ENCODE data around the gene TMEM52. TPM values are rescaled to one million over a fixed set of nuclear protein-coding genes. Genes with fewer than 3 reads are reported as not detected.

TMEM52 gene
- total RNA-seq (2014; rRNA removed; shearing (Covaris generic)) = not detected in 2 replicates

DNA sequence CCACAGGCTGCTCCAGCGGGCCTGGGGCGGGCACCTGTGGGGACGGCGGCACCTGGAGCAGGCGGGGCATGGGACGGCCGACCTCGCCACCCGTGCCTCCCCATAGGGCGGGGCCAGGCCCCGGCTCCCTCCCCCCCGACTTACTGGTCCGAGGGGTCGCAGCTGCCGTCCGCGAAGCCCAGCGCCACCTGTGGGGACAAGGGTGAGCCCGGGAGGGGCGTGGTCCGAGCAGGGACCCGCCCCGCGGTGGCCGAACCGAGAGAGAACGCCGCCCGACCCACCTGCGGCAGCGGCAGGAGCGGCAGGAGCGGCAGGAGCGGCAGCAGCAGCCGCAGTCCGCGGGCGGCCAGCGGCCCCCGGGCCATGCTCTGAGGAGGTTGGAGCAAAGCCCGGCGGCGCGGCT, at the start of gene TMEM52:
Gene TMEM52 (minus strand): TSS at position 379 of the 403 bp plus-strand sequence. CDS start 14 bp downstream, at position 365.
- DNase-seq (ENCODE audit: low read depth) = no peak

DNA sequence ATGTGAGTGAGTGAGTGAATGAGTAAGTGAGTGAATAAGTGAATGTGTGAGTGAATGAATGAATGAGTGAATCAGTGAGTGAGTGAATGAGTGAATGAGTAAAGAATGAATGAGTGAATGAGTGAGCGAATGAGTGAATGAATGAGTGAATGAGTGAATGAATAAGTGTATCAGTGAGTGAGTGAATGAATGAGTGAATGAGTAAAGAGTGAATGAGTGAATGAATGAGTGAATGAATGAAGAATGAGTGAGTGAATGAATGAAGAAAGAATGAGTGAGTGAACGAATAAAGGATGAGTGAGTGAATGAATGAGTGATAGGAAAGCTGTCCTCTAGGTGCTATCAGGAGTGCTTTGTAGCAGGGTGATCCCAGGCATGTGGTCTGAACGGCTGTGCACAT, 48.8 kb upstream of the TMEM52 start:
- DNase-seq (ENCODE audit: low read depth) = no peak

DNA sequence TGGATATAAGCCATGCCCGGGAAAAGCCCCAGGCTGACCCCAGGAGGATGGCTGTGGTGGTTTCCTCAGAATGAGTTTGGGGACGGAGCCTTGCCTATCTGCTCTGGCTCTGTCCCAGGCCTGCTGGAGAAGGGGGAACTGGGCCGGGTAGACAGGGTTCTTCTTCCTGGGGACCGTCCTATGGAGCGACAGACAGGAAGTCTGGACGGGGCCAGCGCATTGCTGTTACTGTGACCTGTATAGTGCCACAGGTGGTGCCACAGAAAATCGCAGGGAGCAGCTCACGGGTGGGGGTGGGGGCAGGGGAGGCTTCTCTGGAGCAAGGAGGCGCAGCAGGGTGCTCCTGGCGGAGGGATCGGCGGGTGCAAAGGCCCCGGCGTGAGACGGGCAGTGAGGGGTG, 48.1 kb upstream of the TMEM52 start:
- DNase-seq (ENCODE audit: low read depth) = no peak

DNA sequence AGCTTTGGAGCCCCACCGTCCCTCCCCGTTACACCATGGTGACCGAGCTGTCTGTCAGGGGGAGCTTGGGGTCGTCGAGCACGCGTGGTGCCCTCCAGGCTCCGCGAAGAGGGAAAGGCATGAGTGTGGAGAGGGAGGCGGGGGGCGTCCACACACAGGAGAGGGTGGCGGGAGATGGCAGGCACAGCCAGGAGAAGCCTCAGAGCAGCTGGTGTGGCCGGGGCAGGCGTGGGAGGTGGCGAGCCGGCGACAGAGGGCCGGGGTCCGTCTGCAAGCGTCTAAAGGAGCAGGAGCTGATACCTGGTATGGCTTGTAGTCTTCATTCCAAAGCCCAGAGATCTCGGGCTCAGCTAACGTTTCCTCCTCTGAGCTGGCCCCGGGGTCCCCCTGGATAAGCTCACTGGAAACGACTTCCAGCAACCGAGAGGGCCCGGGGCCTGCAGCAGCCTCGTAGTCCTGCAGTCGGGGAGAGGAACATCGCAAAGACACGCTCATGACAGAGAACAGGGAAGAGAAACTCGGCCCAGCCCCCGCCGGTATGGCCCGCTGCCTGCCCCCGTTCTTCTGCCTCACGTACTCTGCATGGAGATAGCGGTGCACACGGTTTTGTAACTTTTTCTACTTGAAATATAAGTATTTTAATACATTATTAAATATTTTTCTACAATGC, 47.1 kb upstream of the TMEM52 start:
- DNase-seq (ENCODE audit: low read depth) = no peak

DNA sequence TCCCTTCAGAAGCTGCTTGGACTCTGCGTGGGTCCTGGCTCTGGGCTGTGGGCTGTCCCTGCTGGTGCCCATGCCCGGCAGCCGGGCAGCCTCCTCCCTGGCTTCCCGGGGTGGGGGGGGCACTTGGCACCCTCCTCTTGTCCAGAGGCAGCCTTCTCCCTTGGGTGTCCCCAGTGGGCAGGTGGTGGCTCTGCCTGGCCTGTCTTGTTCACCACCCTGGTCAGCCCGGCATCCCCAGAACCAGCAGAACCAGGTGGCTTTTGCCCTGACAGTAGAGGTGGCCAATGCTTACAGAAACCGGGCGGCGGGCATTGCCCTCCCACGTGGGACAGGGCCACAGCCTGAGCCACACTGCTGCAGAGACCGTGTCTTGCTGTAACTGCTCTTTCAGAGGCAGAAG, 46.5 kb upstream of the TMEM52 start:
- DNase-seq (ENCODE audit: low read depth) = no peak

DNA sequence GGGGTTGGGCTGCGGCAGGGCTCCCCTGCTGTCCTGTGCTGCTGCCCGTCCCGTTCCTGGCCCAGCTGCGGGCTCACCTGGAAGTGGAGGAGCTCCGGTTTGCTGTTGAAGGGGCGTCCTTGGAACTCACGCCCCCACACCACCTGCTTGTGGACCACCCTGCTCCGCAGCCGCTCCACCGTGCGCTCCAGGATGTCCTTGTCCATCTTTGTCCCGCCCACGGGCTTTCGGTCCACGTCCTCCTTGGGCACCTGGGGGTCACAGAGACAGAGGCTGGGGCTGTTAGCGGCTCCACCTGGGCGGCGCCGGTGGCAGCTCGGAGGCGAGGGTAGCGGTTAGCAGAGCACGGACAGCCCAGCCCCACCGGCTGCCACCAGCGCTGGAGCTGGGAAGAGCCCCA, 45.7 kb upstream of the TMEM52 start:
- DNase-seq (ENCODE audit: low read depth) = no peak

DNA sequence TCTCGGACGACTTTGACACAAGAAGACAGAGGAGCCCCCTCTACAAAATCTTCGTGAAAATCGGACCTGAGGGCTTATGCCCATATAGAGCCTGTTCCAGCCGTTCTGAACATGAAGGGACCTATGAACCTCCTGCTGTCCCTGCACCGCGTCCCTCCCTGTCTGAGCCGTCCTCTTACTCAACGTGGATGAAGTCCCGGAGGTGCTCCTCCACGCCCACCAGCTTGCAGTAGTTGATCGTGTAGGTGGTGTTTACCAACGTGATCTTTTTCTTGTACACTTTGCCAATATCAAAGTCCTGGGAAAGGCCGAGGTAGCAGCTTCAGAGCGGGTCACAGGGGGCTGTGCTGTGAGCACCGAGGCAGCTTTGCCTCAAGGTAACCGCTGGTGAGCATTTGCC, 44.5 kb upstream of the TMEM52 start:
- DNase-seq (ENCODE audit: low read depth) = no peak

DNA sequence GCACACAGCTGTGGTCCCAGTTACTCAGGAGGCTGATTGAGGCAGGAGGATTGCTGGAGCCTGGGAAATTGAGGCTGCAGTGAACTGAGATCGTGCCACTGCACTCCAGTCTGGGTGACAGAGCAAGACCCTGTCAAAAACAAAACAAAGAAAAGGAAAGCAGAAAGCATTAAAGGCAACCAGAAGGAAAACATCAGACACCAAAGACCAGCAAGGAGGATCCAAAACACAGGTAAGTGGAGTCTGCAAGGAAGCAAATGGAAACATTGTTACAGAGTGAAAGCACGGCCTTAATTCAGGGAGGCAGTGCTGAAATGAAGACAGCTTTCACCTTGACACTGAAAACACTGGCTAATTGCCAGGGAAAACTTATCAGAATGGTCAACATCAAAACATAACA, 43.7 kb upstream of the TMEM52 start:
- no peak for DNase-seq (ENCODE audit: low read depth)

DNA sequence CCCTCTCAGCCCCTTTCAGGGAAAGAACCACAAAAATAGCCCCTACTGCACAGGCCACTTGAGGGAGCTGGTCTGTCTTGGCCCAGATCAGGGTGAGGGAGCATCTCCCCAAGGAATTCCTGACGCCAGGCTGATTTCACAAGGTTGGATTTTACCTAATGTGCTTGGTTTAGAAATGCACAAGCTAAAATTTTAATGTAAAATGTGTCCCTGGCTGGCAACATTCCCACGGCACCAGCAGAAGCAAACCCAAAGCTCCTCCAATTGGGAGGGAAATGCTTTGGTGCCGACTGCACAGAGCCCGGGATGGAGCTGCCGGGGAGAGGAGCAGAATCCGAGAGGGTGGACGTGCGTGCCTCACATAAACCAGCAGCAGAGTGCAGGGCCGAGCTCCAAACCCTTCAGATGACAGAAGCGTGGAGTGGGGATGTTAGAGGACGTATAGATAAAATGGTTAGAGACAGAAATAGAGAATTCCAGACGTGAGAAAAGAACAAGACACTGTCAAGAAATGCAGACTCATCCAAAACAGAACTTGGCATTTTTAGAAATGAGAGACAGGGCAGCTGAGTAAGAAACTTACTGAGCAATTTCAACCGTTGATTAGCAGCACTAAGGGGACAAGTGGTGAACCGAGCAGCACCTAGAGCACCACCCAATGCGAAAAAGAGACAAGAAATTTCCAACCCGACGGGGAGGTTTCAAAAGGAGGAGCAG, 41.6 kb upstream of the TMEM52 start:
- no peak for DNase-seq (ENCODE audit: low read depth)

DNA sequence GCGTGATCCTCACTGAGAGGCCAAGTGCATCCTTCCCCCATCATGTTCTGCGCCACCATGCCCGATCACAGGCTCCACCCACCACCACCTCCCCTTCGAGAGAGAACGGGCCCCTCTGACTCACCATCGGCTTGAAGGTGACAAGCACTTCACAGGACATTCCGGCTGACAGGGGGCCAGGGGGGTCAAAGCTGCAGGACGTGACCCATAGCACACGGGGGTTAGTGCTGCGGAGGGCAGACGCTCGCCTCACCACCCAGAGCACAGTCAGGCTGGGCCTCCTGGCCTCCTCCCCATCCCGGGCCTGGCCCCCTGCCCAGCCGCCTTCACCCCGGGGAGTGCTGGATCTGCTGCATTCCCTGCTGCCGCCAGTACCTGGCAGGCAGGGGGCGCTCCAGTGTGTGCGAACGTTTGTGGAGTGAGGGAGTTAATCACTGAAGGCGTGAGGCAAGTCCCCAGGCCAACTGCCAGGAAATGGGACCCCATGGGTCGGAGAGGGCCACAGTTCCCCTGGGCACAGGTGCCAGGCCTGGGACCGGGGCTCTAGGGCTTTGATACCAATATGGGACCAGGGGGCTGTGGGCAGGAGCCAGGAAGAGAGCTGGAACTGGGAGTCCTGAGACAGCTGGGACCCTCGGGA, 40.9 kb upstream of the TMEM52 start:
- DNase-seq (ENCODE audit: low read depth) = peak; percentile 67

DNA sequence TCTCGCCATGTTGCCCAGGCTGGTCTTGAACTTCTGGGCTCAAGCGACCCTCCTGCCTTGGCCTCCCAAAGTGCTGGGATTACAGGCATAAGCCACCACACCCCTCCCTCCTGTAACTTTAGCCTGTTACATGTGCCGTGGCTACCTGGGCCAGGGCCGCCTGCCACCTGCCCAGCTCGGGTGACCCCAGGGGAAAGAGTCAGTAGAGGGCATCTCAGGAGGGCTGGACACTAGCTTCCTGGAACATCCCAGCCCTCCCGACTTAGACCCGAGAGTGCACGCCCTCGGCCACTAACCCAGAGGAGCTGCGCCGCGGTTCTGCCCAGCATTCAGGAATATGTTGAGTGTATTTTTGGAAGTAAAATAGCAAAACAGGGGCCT, 40.4 kb upstream of the TMEM52 start:
- DNase-seq (ENCODE audit: low read depth) = no peak

DNA sequence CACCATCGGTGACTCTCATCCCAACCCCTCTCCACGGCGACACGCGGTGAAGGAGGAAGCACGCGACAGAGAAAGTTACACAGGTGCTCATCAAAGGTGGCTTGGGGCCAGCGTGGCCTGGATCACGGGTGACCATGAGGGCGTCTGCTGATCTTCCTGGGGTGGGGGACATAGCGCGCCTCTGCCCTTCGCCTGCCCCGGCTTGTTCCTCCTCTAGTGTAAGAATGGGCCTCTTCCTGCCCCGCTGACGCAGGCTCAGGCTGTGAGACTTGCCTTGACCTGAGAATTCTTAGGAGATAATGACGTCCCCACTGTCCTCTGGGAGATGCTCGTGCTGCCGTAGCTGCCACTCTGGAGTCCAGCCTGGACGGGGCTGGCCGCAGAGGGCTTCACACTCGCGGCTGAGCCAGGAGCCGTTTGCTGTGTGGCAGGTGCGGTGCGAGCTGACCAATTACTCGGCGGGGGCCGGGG, 39.0 kb upstream of the TMEM52 start:
- no peak for DNase-seq (ENCODE audit: low read depth)

DNA sequence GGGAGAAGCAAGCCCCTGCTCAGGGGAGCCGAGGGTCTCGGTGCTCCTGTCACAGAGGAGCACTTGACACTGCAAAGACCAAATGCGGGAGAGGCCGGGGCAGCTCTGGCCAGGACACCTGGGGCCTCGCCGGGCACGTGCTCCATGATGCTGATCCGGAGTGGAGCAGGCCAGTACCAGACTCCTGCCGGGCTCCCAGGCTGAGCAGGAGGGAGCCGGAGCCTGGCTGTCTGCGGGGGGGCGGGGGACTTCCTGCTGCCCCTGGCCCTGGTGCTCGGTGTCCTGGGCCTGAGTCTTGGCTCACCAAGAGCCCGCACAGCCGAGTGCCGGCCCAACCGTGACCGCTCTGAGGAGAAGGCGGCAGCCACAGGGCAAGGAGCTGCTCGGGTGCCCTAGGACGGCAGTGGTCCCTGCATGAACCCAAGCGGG, 38.5 kb upstream of the TMEM52 start:
- no peak for DNase-seq (ENCODE audit: low read depth)

DNA sequence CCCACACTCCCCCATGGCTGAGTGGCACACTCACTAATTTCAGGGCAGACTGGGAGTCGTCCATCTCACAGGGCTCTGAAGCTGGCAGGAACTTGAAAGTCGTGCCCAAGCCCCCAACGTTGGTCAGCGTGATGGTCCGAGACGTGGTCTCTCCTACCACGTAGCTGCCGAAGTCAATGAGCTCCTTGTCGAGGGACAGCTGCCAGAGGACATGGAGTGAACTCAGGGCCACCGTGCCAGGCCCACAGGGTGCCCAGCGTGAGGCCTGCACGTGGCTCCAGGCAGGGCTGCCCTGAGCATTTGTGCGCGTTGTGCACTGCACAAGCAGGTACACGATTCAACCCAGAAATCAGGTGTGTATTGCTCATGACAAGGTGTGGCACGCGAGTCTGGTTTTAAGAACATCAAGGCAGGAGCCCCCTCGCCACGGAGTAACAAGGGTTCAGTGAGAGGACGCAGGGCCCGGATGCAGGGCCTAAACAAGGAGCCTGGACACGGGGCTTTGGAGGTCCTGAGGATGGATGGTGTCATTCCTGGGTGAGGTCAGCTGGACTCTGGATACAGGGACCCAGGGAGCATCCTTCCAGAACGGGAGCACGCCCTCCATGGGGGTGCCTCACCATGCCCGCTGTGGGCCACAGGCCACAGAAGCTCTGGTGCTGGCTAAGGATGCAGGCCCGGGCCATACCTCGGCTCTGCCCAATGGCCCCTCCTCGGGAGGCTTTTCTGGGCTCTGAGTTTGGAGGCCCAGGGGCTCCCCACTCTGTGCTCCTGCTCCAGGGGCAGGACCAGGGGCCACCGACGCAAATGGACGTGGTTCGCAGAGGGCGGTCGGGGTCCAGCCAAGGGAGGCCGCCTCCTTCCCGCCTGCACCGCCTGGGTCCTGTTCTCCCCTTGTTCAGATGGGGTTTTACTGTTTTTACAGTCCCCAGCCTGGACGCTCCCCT, 37.8 kb upstream of the TMEM52 start:
- DNase-seq (ENCODE audit: low read depth) = no peak

DNA sequence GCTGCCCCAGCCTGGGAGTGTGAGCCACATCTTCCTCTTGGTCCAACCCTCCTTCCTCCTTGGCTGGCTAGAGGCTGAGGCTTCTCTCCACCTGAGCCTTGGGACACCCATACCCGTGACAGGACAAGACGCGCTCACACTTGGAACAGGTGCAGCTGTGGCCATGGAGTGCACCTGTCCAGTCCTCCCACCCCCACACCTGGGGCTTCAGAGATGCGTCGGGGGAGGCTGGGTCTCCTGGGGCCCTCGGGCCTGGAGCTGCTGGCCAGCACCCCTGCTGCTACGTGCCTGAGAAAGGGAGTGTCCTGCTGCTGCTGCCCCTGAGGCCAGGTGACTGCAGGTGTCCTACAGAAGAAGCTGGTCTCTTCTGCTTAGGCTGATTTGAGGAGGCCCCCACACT, 37.0 kb upstream of the TMEM52 start:
- DNase-seq (ENCODE audit: low read depth) = no peak

DNA sequence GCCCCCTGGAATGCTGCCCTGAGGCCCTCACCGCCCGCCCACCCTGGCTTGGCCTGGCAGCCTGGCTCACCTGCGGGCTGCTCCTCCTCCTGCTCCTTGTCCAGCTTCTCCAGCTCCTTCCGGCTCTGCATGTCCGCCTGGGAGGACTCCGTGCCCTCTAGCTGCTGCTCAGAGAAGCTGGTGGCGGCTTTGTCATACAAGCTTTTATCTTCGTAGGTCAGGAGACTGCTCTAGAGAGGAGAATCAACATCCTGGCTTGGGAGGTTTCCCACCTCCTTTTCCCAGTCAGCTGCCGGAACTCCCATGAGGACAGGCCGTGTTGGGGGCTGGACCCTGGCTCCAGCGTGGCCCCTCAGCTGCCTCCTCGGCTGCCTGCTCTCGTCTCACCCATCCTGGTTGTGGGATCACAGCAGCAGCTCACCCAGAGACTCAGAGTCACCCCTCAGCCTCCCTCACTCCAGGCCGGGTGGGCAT, 36.6 kb upstream of the TMEM52 start:
- no peak for DNase-seq (ENCODE audit: low read depth)

DNA sequence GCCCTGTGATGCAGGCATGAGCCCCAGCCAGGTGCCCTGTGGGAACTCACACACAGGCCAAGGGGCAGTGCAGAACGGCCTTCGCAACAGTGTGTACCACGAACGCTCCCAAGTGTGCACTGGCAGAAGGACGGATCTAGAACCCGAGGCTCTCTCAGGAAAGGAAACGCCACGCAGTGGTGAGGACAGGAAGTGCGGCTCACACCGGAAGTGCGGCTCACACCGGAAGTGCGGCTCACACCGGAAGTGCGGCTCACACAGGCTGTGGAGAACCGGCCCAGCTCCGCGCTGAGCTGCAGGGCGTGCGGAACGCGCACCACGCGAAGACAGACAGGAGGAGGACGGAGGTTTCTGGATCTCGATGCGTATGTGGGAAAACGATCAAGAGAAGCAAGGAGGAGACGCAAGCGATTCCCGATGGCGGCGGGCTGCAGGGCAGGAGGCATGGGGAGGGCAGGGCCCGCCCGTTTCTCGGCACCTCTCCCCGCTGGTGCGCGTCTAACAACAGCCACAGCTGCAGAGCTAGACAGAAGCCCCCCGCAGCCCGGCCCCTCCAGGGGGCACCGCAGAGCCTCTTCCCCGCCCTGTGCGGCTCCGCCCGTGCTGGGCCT, 35.9 kb upstream of the TMEM52 start:
- DNase-seq (ENCODE audit: low read depth) = no peak

DNA sequence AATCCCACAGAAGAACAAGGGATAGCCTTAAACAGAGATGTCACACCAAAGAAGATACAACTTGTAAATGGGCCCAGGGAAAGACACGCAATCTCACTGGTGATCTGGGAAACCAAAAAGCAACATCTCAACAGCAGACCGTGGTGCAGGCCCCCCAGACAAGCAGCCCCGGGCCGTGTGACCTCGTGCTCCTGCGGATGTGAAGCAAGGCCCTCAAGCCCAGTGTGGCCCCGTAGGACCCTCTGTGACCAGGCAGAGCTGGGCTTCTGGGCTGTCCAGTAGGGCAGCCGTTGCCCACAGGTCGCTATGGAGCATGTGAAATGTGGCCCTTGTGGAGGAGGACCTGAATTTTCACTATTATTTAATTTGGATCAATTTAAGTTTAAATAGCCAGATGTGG, 34.9 kb upstream of the TMEM52 start:
- no peak for DNase-seq (ENCODE audit: low read depth)

DNA sequence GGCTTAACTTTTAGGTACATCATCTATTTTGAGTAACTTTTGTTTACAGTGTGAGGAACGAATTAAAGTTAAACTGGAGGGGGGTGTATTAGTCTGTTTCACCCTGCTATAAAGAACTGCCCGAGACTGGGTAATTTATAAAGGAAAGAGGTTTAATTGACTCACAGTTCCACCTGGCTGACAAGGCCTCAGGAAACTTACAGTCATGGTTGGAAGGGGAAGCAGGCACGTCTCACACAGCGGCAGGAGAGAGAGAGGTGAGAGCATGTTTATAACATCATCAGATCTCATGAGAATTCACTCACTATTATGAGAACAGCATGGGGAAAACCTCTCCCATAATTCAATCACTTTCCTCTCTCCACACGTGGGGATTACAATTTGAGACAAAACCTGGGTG, 31.9 kb upstream of the TMEM52 start:
- DNase-seq (ENCODE audit: low read depth) = no peak

DNA sequence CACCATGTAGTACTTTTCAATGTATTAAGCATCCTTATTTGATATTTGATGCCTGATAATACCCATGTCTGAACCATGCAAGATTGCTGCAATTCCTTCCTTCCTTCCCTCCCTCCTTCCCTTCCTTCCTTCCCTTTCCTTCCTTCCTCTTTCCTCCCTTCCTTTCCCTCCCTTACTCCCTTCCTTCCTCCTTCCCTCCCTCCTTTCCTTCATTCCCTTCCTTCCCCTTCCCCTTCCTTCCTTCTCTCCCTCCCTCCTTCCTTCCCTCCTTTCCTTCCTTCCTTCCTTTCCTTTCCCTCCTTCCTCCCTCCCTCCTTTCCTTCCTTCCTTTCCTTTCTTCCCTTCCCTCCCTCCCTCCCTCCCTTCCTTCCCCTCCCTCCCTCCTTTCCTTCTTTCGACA, 29.7 kb upstream of the TMEM52 start:
- DNase-seq (ENCODE audit: low read depth) = no peak

DNA sequence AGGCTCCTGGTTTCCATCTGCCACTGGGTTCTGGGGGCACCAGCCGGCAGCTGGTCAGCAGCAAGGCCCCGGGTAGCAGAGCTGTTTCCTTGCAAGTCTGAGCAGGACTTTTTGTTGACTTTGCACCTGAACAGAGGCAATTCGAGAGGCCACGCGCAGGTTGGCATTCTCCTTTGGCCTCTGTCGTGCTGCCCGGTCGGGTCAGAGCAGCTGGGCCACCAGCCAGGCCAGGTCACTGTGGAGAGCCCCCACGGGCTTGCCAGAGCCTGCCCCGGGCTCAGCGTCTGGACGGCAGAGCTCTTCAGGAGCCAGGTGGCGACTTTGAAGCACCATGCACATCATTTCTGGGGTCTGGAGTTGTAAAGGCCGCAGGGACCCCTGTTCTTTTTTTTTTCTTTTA, 28.4 kb upstream of the TMEM52 start:
- no peak for DNase-seq (ENCODE audit: low read depth)

Data from M059J (cell line).